Measurements from ENCODE around the gene THOC6.

The THOC6 gene

DNA sequence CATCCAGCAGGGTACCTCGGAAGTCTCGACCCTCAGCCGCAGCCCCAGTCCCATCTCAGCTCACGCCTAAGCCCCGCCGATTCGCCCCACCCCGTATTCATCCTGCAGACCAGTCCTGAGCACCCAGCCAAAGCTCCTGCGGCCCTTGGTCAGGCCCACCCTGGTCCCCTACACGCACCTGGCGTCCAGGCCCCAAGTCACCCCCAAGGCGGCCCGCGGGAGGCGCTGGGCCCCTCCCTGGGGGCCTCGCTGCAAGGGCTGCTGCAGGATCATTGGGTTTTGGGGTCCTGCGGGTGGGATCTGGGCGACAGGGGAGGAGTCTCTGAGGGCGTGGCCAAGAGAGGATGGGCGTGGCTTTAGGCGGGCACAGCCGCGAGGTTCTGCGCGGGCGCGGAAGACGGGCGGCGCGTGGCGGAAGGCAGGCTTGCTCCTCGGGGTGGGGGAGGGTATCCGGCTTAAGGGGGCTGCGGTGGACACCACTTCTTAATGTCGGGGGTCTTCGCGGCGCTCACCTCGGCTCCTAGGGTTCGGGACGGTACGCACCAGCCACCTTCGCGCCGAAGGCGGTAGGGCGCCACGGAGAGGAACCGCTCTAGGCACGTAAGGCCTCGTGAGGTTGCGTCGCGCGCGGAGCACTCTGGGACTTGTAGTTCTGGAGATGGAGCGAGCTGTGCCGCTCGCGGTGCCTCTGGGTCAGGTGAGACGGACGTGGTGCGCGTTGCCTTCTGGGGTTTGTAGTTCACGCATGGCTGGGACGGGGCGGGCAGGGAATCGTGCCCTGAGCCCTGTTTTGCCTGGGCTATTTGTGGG lies at the start of gene THOC6, which contains the start of gene HCFC1R1:
THOC6 (plus strand) TSS at position 367 of the 810 bp plus-strand sequence; CDS start at position 659, 292 bp downstream.
HCFC1R1 (minus strand) TSS at position 274 of the 810 bp plus-strand sequence; CDS start at position 273, 1 bp downstream.
- DNase-seq, result peak; percentile 91 to 97

DNA sequence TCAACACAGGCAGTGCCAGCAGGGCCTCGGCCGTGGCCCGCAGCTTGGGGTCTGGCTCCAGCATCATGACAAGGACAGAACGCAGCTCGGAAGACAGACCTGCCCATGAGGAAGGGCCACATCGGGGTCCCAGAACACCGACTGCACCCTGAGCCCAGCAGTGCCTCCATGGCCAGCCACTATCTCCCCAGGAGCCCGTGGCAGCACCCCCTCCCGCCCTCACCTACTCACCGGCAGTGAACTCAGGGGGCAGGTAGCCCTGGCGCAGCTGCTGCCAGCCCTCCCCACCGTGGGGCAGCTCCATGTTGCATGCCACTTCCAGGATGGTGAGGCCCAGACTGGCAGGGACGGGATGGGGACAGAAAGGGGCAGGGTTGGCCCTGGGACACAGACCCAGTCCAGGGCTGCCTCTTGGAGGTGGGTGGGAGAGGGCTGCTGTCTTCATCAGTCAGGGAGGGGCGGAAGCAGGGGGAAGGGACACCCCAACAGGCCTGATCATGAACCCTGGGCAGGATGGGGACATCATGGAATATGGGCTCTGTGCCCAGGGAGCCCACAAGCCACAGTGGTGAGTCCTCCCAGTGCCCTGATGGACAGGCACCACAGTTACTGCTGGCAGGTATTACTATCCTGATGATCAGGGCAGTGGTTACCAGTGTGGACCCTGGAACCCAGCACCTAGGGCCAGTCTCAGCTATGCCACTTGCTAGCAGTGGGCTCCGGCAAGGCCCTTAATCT lies 49.3 kb upstream of the THOC6 start:
- no peak for DNase-seq

DNA sequence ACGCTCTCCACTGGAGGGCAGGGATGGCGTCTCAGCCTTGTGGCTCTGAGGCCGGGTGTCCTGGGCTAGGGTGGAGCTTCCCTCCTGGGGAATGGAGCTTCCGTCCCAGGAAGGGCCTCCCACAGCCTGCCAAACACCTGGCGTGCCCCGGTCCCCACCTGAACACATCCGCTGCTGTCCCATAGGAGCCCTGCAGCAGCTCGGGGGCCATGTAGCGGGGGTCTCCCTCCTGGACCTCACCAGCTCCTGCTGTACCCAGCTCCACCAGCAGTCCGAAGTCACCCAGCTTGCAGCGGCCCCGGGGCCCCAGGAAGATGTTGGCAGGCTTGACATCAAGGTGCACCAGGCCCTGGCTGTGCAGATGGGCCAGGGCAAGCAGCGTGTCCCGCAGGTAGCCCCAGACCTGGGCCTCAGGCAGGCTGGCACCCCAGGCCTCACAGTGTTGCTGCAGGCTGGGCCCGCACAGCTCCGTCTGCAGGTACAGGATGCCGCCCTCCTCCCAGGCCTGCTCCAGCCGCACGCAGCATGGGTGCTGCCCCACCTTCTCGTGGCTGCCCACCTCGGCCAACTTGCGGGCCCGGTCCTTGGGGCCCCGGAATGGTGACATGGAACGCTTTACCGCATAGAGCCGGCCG lies 48.6 kb upstream of the THOC6 start:
- DNase-seq, result no peak

DNA sequence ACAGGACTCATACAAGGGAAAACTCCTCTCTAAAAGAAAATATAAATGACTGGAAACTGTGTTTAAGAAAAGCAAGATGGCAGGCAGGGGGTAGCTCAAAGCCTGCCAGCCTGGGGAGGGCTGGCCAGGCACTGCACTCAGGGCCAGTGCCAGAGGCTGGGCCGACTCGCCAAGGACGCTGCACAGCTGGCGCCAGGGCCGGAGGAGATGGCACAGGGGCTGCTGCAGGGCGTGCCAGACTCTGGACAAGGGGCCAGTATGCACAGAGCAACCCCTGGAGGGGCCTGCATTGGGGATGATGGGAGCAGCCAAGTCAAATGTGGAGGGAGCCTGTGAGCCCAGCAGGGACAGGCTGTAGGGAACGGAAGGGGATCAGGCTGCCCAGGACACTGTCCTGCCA lies 47.6 kb upstream of the THOC6 start:
- DNase-seq, result no peak

DNA sequence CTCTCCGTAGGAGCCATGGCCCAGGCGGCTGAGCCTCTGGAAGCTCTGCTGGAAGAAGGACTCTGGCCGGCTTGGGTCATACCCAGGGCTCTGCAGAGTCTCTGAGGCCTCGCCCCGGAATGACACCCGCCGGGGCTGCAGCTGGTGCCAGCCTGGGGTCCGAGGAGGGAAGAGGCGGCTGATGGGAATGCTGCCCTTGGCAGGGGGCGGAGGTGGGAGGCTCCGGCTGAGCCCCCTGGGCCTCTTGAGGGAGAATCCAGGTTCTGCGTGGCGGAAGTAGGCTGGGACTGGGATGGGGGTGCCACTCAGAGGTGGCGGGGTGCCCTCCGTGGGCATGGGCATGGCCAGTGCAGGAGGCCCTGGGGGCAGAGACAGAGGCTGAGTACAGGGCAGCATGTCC lies 47.2 kb upstream of the THOC6 start:
- DNase-seq, result no peak

DNA sequence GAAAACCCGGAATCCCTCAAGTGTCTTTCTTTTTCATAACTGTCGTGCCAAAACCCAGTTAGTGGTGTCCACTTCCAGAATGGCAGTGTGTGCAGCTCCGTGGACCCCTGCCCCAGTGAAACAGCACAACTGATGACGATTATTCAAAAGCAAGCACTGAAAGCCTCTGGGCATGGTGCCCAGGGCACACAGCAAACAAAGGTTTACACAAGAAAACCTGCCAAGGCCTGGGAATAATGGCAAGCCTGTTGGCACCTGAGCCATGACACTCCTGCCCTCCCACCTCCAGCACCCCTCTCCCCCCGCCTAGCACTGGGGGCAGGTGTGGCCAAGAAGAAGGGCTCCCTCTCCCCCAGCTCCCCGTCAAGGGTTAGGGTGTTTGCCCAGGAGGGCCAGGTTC lies 46.4 kb upstream of the THOC6 start:
- DNase-seq, result no peak

DNA sequence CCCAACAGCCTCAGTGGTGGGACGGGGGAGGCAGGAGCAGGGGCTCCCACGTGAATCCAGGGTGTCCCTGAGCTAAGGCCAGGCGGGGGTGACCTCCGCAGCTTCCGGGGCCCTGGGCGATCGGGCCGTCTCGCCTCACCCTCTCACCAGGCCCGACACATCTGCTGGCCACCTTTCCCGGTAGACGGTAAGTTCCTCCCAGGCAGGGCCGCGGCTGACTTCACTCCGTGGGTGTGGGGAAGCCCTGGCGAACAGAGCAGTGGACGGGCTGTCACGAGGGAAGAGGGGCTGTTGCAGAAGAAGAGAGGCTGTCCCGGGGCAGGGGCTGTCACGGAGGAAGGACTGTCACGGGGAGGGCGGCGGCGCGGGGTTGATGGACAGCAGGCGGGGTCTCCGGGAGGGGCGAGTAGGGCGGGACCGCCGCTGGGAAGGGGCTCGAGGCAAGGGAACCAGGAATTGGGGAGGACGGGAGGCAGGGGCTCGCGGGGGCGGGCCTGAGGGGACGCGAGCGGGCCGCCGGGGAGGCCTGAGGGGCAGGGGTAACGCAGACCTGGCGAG lies 44.1 kb upstream of the THOC6 start:
- DNase-seq, result no peak

DNA sequence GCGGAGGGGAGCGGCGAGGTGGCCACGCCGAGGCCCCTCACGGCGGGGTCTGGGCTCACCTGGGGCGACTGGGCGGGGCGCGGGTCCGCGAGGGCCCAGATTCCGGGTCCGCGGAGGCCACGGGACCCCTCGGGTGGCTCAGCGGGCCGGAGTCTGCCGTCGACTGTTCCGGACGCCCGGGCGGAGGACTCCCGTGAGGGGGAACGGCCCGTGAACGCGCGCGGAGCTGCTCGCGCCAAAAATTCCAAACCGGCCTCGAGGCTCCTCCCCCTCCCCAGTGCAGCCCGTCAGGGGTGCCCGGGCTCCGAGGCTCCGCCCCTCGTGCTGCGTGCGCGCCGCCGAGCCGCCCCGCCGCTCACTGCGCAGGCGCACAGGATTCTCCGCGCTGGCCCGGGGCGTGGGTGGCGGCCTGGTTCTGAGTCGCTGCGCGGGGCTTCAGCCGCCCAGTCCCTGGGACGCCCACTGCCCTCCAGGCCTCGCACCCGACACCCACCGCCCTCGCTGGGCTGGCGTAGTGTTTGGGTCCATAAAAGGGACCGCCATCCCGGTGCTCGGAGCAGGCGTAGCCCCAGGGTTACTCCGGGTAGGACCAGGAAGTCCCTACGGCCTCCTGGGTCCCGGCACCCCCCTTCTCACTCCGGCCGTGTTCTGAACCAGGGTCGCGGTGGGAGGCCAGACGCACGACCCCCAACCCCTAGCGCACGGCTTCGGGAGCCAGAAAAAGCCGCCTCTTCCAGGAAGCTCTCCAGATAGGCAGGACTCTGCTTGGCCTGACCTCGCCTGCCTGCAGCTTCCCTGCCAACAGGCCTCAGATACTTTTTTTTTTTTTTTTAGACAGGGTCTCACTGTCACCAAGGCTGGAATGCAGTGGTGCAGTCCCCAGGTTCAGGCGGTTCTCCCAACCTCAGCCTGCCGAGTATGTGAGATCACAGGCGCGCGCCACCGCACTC lies 43.3 kb upstream of the THOC6 start, which contains the start of gene PKMYT1:
PKMYT1 (minus strand) TSS at position 220 of the 950 bp plus-strand sequence. CDS start 789 bp downstream, outside the sequence.
- DNase-seq, result peak in 1 of 2 experiments; percentile 90

DNA sequence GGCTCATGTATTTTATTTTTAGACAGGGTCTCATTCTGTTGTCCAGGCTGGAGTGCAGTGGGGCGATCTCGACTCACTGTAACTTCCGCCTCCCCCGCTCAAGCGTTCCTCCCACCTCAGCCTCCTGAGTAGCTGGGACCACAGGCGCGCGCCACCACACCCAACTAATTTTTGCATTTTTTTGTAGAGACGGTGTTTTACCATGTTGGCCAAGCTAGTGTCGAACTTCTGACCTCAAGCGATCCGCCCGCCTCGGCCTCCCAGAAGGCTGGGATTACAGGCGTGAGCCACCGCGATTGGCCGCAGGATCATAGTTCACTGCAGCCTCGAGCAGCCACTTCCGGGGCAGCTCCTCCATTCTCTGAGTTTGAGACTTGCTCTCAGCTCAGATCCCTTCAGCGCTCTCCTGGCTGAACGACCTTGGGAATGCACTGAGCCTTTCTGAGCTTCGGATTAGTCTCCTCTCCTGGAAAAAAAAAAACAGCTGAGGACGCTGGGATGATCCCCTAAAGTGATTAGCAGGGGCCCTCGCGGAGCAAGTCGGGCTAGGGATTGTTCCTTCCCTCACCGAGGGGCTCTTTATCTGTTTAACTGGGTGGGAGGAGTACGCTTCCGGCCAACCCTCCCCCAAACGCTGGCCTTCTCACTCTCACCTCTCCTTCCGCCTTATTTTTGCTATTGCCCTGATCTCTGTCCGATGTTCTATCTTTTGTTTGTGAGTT lies 42.5 kb upstream of the THOC6 start:
- no peak for DNase-seq

DNA sequence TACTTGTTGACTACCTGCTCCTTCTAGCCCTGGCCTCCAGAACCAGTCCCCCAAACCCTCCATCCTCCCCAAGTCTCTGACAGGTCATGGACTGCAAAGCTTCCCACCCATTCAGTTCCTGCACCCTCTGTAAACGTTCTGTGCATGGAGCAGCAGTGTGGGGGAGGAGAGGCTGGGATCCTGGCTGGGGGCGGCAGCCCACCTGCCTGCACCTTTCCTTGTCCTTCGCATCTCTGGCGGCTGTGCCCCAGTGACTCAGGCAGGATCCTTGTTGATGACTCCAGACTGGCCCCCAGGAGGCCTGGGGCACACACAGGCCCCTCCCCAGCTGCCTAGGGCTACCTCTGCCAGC lies 42.0 kb upstream of the THOC6 start:
- DNase-seq, result no peak

DNA sequence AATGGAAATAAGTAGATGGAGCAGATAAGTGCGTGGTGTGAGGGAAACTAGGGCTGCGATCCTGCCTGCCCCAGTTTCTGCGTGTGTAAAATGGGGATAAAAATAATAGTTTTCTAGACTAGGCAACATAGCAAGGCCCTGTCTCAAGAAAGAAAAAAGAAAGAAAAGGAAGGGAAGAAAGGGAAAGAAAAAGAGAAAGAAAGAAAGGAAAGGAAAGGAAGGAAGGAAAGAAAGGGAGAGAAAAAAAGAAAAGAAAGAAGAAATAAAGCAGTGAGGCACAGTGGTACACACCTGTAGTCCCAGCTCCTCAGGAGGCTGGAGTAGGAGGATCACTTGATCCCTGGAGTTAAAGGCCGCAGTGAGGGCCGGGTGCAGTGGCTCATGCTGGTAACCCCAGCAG lies 41.4 kb upstream of the THOC6 start:
- no peak for DNase-seq

DNA sequence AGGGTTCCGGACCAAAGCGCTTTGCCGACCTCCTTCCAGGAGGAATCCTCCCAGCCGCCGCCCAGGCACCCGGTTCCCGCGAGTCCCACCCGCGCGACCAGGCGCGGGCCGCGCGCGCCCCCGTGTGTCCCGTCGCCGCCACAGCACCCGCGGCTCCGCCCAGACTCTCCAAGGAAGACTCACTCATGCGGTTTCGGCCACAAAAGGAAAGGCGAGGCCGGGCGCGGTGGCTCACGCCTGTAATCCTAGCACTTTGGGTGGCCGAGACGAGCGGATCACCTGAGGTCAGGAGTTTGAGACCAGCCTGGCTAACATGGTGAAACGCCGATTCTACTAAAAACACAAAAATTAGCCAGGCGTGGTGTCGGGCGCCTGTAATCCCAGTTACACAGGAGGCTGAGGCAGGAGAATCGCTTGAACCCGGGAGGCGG lies 40.1 kb upstream of the THOC6 start:
- DNase-seq, result peak; percentile 11 to 75

DNA sequence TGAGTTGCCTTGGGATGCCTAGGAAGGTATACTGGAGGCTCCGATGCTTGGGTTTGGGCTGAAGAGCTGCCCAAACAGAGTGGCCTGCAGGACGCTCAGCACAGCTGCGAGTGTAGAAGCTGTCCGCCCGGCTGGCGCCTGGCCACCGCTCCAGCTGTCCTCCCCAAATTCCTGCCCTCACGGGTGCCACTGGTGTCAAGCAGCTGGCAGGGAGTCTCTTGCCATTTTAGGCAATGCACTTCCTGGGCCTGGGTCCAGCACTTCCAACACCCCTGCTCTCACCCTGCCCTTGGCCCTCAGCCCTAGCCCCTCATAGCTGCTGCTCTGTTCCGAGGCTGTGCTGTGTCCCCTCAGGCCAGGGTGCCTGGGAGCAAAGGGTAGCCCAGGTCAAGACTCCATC lies 38.4 kb upstream of the THOC6 start:
- no peak for DNase-seq

DNA sequence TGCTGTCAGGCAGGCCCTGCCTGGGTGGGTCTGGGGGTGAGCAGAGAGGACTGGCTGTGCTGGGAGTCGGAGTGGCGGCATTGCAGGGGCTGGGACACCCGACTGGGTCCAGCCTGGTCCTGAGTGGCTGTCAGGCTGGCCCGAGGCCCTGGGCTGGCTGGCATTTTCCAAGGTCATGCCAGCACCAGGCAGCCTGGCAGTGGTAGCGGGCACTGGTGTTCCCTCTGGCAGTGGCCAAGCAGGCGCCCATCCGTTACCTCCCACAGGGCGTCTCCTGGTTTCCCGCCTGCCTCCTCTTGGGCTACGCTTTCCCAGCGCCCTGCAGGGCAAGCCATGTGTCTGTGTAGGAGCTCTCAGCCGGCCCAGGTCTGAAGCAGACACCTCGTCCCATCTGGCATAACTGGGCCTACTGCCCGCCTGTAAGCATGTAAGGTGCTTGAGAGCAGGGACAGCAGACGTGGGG lies 37.9 kb upstream of the THOC6 start:
- no peak for DNase-seq

DNA sequence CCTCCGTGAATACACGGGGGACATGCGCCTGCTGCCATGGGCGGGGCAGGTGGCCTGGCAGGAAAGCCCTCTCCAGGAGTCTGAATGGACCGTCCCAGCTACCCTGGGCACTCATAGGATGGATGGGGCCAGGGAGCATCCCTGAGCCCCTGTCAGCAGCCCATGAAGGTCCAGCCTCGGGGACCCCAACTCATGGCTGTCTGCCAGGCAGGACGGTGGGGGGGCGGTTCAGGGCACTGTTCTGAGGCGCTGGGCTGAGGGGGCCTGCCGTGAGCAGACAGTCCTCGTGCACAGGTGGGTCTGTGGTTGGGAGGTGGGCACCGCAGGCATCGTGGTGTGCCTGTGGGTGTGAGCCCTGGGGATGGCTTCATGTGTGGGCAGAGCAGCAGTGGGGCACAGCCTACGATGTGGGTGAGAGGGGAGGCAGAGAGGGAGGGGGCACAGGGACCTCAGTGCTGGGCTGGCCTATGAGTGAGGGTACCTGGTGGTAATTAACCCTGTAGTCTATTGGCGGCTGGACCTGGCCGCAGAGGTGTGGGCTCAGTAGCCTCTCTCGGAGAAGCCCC lies 37.1 kb upstream of the THOC6 start:
- no peak for DNase-seq

DNA sequence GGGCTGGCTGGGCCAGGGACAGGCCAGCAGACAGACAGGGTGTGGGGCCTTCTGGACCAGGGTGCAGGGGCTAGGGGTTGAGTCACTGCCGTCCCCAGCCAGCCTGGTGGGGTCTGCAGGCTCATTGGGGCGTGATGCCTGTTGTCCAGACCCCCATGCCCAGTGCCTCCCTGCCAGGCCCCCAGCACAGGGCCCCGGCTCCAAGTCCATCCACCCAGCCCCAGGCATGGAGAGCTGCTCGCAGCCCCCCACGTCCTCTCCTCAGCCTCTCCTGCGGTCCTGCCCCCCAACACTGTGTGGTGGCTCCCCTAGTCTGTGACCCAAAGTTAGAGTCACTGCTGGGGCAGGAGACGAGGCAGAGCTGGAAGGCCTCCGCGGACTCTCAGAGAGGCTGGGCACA lies 36.5 kb upstream of the THOC6 start:
- DNase-seq, result no peak

DNA sequence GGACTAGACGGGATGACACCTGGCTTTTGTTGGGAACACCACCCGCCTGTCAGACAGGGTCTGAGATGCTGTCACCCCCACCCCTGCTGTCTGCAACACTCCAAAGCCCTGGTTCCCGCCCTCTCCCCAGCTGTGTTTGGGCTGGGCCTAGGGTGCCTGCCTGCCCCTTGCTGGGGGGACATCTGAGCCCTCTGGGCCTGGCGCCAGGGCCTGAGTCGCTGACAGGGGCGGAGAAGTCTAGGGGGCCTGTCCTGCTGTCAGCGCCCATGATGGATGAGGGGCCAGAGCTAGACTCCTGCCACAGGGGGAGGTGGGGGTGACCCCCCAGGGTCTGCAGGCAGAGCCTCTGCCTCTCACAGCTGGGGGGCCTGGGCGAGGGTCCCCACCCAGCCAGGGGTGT lies 36.0 kb upstream of the THOC6 start:
- DNase-seq, result no peak

DNA sequence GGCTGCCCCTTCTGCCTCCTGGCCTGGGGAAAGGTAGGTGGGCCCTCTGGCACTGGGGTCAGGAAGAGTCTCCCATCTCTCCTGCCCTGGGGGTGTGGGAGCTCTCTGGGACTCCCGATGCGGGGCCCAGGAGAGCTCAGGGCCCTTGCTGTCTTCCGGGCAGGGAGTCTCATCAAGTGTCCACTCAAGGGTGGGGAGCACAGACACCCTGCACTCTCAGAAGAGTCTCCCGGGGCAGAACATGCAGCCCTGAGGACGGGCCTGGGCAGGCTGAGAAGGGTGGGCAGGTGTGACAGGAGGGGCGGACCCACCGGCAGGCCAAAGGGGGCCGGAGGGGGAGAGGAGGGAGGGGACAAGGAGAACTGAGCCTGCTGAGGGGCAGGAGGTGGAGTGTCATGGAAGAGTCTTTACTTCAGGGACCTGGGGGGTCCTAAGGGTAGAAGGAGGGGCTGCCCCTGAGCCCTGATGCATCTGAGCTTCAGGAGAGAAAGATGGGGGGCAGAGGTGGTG lies 35.2 kb upstream of the THOC6 start:
- no peak for DNase-seq

DNA sequence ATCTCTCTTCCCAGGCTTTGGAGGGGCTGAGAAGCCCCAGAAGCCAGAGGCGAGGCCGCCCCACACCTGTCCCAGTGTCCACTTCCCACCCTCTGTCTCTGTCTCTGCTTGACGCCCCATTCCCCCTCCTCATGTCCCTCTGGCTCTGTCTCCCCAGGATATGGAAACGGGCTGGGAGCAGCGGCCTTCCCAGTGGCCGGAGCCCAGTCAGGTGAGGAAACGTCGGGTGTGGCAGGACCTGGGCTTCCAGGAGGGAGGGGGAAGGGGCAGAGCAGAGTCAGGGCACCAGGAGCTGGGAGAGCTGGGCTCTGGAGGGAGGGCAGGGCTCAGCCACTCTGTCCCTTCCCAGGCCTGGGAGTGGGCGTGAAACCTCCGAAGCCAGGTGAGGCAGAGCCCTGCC lies 32.9 kb upstream of the THOC6 start:
- DNase-seq, result no peak

DNA sequence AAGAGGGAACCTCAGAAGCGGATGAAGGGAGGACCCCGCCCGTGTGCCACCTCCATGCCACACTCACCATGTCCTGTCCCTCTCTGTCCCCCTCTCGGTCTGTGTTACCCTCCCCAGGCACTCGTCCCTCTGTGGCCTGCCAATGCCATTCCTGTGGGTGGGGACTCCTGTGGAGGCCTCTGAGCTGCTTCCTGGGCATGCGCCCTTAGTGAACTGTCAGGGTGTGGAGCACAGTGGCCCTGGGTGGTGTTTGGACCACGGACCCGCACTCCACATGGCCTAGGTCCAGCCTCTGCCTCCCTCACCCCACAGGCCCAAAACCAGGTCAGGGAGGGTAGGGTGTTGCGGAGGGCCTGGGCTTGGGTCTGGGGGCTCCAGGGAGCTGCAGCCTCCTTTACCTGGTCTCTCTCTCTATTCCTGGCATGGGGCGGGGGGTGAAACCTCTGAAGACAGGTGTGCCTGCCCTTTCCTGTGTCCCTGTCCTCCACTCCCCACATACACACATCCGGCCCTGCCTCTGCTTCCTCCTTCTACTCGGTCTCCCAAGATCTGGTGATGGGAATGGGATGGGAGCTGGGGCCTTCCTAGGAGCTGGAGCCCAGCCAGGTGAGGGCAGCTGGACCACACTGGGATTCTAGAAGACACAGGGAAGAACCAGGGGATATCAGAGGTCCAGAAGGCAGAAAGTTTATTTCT lies 32.1 kb upstream of the THOC6 start:
- no peak for DNase-seq
